Amygdala (tissue), 56 donors: ENCODE measurements around the gene CD14.
"Not testable (repeated sequence)": the region's sequence is repeated elsewhere in the genome, so short reads cannot be mapped to it uniquely, and the experiment has no call there.

Experiments
- DNase-seq, 56 donors: peaks; one replicate each; lab custom pipeline; 2025; lab: John Stamatoyannopoulos, UW

Gene CD14

GRCh38 chr5:140635291-140636257 is 2.6 kb upstream of the CD14 start:
- DNase-seq, result no peak

GRCh38 chr5:140634103-140634502 is 1.1 kb upstream of the CD14 start:
- DNase-seq, result no peak

- no peak for DNase-seq
Observed at GRCh38 chr5:140633501-140633900, 526 bp upstream of the CD14 start.

- DNase-seq, result peak in 17 of 56 donors; percentile 17 to 59 (median 38)
Observed at GRCh38 chr5:140632366-140633020, 482 bp downstream of the CD14 start.

GRCh38 chr5:140631831-140632365 is 1.1 kb downstream of the CD14 start:
- DNase-seq, result no peak

- peak in 1 of 56 donors; percentile 3 for DNase-seq
Observed at GRCh38 chr5:140631036-140631417, 1.9 kb downstream of the CD14 start.

GRCh38 chr5:140630292-140631035 is 2.5 kb downstream of the CD14 start:
- no peak for DNase-seq

- DNase-seq, result no peak
Observed at GRCh38 chr5:140628711-140629110, 4.3 kb downstream of the CD14 start.

- DNase-seq, result no peak
Observed at GRCh38 chr5:140627972-140628371, 5.0 kb downstream of the CD14 start.

GRCh38 chr5:140624886-140625285 is 8.1 kb downstream of the CD14 start:
- DNase-seq, result not testable (repeated sequence)

GRCh38 chr5:140623061-140623460 is 9.9 kb downstream of the CD14 start:
- DNase-seq, result not testable (repeated sequence)

GRCh38 chr5:140622301-140622700 is 10.7 kb downstream of the CD14 start:
- DNase-seq, result no peak

- peak in 1 of 56 donors; percentile 35 for DNase-seq
Observed at GRCh38 chr5:140611020-140611521, 21.9 kb downstream of the CD14 start.

- peak in 2 of 56 donors; percentile 5 to 17 for DNase-seq
Observed at GRCh38 chr5:140609126-140609525, 23.8 kb downstream of the CD14 start.

GRCh38 chr5:140608722-140609121 is 24.3 kb downstream of the CD14 start:
- DNase-seq, result no peak

- no peak for DNase-seq
Observed at GRCh38 chr5:140607031-140607430, 25.9 kb downstream of the CD14 start.

GRCh38 chr5:140605879-140606278 is 27.1 kb downstream of the CD14 start:
- no peak for DNase-seq

- DNase-seq, result no peak
Observed at GRCh38 chr5:140603734-140604133, 29.2 kb downstream of the CD14 start.

- not testable (repeated sequence) for DNase-seq
Observed at GRCh38 chr5:140603446-140603698, 29.6 kb downstream of the CD14 start.

GRCh38 chr5:140602147-140602546 is 30.8 kb downstream of the CD14 start:
- DNase-seq, result no peak

GRCh38 chr5:140600096-140600495 is 32.9 kb downstream of the CD14 start:
- no peak for DNase-seq
